AG08395 (cell line): ENCODE results near the gene SLC17A1.
"Not testable (repeated sequence)": the region's sequence is repeated elsewhere in the genome, so short reads cannot be mapped to it uniquely, and the experiment has no call there.

ENCODE experiments used
- DNase-seq: peaks from one replicate; pipeline ENCODE4 v3.0.0; 2012; ENCODE audit warnings: mixed read lengths, low spot score

SLC17A1 gene

DNA sequence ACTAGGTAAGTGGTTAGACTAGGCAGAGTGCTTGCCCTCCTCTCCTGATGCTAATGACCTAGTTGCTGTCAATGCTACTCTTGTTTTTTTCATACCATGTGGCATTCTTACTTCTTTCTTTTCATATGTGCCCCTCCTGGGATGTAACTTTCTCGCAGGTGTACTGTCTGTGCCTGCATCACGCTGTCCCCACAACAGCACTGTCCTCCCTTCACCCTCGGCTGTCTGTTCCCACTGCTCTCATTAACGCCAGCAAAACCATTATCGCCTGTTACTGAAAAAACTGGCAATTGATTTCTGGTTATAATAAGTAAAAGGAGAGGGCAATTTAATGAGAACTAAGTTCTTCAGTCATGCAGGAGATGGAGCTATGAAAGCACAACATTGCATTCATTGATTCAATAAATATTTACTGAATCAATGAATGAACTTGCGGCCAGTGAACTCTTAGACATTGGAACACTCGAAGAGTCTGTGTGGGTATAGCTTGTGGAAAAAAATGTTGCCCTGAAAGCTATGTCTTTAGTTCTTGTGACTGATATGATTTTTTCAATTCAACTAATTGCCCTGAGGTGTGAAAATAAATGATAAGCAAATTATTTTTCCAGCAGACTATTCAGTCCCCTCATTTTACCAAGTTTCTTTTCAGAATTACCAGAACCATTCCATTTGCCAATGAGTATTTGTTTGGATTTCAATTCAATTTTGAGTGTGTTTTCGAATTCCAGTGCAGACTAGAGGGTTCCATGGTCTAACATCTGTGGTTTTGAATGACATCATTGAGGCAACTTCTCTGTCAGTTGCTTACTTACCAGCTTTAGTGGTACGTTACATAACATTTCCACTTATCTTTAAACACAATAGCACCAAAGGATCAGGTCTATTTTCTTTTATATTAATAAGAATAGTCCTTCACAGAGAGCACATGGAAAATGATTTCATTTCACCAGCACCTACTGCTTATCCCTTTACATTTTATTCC is 75.2 kb downstream of the SLC17A1 start:
- DNase-seq, result no peak

DNA sequence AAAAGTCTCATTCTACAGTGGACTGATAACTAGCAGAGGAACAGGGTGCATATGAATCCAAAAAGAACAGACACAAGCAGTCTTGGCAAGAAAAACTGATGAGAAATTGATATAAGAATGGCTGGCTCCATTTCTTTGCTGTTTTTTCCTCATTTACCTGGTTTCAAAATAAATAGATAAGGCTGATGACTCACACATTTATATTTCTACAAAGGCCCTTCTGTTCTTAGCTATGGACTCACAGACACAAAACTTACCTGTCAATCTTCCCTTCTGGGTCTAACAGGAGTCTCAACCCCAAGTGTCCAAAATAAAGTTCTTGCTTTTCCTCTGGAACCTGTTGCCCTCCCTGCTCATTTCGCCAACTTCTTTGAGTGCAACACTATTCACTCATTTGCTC is 76.4 kb downstream of the SLC17A1 start:
- DNase-seq, result no peak

DNA sequence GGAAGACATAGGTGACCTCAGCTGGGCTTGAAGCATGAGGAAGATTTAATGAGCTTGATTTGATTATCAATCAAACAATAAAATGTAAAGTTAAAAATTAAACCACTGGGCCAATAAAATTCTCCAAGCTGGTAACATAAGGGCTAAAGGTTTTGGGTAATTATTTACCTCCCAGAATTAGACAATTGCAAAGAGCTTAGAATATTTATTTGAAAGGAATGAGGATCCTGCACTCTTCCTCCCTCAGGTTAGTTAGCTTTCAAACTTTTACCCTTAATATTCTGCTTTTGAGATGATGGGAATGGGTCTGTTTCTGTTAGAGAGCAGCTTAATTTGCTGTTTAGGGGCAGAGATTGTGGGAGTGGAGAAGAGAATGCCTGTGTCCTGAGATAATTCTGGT is 77.3 kb downstream of the SLC17A1 start, which contains the start of gene SLC17A4:
Gene SLC17A4, plus strand, starts transcription at position 208 of the 400 bp plus-strand sequence. CDS start 7,221 bp downstream, outside the sequence.
- DNase-seq, result no peak

DNA sequence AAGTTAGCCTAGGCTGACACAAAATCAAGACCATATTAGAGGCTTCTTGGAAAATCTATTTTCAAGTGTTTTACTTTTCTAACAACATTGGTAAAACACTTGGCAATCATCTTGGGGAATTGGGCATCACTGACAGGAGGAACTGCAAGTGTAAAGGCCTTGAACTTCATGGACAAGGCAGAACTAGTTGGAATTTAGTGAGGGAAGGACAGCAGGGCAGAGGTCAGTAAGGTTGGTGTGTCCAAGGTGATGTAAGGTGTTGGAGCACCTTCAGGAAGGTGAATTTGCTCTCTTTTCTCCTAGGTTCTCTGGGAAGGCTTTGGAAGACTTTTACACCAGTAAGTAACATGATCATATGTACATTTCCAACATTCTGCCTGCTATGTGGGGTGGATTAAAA is 78.8 kb downstream of the SLC17A1 start:
- no peak for DNase-seq

DNA sequence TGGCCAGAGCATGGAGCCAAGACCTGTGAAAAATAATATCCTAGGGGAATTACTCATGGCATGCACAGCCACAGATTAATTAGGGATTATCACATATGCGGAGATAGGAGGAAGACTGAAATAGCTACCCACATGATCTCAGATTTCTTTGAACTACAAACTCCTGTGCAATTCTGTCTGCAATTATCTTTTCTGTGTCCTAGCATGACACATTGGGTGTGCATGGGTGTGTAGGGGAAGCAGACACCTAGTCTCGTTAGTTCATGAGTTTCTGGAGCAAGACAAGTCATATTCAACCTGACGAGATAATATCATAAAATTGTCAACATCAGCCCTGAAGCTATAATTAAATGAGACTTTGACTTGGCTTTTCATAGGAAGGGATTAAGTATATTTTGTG is 80.9 kb downstream of the SLC17A1 start:
- DNase-seq, result no peak

DNA sequence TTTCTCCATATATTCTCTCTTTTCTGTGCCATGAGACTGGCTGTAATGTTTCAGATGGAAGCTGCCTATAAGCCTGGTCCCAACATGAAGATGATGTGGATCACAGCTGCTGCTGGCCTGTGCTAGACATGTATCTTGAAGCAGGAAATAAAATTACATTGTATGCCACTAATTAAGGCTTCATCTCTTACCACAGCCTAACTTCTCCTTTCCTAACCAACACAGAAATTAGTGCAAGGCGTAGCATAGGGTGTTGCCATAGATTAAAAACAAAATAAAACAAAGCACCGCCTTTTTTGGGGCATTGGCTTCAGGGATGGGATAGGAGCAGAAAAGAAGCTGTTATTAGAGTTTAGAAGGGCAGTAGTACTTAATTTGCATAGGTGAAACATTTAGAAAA is 82.0 kb downstream of the SLC17A1 start:
- no peak for DNase-seq

DNA sequence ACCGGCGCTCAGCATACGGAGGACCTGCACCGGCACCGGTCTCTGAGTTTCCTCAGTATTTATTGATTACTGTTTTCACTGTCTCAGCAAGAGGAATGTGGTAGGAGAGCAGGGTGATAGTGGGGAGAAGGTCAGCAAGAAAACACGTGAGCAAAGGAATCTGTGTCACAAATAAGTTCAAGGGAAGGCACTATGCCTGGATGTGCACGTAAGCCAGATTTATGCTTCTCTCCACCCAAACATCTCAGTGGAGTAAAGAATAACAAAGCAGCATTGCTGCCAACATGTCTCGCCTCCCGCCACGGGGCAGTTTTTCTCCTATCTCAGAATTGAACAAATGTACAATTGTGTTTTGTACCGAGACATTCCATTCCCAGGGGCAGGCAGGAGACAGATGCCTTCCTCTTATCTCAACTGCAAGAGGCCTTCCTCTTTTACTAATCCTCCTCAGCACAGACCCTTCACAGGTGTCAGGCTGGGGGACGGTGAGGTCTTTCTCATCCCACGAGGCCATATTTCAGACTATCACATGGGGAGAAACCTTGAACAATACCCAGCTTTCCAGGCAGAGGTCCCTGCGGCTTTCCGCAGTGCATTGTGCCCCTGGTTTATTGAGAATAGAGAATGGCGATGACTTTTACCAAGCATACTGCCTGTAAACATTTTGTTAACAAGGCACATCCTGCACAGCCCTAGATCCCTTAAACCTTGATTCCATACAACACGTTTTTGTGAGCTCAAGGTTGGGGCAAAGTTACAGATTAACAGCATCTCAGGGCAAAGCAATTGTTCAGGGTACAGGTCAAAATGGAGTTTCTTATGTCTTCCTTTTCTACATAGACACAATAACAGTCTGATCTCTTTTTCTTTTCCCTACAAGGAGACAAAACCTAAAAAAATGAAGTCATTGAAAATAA is 83.0 kb downstream of the SLC17A1 start:
- not testable (repeated sequence) for DNase-seq

DNA sequence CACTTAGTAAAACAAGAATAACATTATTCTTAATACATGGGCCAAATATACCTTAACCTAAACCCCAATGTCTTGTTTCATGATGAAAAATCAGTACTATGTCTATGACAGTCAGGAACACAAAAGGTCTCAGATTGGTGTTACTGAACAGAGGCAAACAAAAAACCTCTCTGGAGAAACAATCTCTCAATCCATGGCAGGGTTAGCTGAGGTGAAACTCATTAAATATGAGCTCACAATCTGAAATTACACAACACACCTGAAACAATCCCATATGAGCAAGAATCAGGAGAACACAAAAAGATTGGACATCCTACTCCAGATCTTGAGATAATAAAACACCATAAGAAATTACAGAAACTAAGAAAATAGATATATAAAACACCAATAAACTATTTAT is 83.8 kb downstream of the SLC17A1 start:
- no peak for DNase-seq

DNA sequence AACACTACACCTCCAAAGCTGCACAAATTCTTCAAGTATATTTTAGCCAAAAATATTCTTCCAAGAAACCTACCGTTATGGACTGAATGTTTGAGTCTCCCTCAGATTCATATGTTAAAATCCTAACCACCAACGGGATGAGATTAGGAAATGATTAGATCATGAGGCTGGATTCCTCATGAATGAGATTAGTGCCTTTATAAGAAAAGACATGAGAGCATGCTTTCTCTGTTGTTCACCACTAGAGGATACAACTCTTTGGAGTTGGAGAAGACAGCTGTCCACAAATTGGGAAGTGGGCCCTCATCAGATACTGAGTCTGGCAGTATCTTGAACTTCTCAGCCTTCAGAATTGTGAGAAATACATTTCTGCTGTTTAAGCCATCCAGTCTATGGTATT is 84.4 kb downstream of the SLC17A1 start:
- no peak for DNase-seq

DNA sequence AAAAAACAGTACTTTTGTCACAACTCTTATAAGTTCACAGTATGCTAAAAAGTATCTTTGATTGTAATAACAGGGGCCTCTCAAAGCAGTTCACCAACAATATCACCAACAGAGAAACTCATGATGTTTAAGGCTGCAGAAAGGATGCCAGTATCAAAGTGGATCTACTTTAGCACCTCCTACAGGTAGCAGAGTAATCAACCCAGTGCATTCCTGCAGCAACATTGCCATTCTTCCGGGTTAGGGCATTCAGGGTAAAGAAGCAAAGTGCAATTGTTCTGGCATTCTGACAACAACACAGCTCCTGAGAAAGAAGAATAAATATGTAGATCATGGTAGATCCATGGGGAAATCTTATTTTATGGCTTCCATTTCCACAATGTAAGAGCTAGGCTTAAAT is 84.9 kb downstream of the SLC17A1 start:
- DNase-seq, result no peak

DNA sequence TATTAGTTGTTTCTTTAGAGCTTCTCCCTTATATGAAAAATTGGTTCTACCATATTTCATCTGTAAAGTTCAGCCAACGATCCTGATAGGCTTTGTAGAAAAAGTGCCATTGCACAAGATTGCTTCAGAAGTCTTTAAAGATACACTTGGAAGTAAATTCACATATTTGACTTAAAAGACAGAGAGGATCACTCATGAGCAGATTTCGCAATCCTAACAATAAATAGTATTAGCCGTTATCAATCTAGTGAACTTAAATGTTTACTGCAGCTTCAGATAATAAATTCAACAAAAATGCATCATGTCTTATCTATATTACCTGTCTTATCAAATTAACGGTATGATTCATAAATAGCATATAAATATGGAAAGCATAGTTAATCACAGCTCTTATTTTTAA is 86.0 kb downstream of the SLC17A1 start:
- no peak for DNase-seq

DNA sequence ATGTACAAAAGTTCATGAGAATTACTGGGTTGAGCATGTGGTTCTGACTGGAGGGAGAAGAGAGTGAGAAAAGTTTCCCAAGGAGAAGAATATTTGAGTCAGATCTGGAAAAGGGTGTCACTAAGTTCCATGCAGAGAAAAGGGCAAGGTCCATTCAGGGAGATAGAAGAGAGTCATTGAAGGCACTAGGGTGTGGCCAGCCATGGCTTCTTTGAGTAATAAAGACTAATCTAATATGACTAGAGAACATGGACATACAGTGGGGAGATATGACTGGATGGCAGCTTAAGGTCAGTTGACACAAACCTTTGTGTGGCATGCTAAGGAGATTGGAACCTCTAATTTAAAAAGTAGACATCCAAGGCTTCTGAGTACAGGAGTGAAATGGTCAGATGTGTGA is 88.0 kb downstream of the SLC17A1 start:
- DNase-seq, result no peak

DNA sequence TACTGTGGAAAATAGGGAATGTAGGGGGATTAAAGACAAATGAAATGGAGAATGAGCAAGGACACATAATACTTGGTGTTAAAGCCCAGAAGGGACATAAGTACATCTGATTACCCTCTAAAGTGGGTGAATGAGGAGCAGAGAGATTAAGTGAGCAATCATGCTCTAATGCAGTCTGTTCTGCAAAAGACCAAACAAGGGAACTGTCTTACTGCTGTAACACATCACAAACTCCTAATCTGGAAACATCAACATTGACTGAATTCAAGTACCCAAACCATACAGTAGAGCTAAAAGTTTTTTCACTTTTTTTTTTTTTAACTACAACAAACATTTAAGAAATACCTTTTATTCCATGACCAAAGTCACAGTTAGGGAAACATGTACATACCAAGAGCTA is 96.6 kb downstream of the SLC17A1 start:
- no peak for DNase-seq
